HepG2 (cell line): ENCODE measurements around the gene ZNF77. TPM values are rescaled to one million over a fixed set of nuclear protein-coding genes. Genes with fewer than 3 reads are reported as not detected.

Experiments used
- CENPBD1 ChIP-seq: sonication (generic); formaldehyde crosslinking; IDR thresholded peaks from 2 replicates; pipeline ENCODE4 v1.8.0; 2022; ENCODE audit warnings: missing genetic modification reagents, low read depth, mild to moderate bottlenecking, borderline replicate concordance
- ELF1 ChIP-seq: sonication (generic); formaldehyde crosslinking; IDR thresholded peaks from 2 replicates; pipeline ENCODE4 v1.4.0; 2020; ENCODE audit warnings: missing genetic modification reagents
- ERF ChIP-seq: IDR thresholded peaks from 2 replicates; pipeline ENCODE4 v1.6.1; 2018; ENCODE audit warnings: missing biosample characterization, missing genetic modification reagents
- FOXP1 ChIP-seq, 2 experiments: fragments of 450-650 bp in 1 of 2; IDR thresholded peaks; 2 replicates each; pipeline ENCODE4 v1.6.1; 2017 to 2018; ENCODE audit warnings: antibody characterized with exemption in 1 of 2
- HDAC1 ChIP-seq: sonication (generic); formaldehyde crosslinking; IDR thresholded peaks from 2 replicates; pipeline ENCODE4 v1.5.1; 2020; ENCODE audit warnings: mild to moderate bottlenecking, missing genetic modification reagents
- HDAC2 ChIP-seq: sonication (generic); formaldehyde crosslinking; IDR thresholded peaks from 2 replicates; pipeline ENCODE4 v1.4.0; 2020; ENCODE audit warnings: missing genetic modification reagents
- HNF1B ChIP-seq: sonication (generic); formaldehyde crosslinking; IDR thresholded peaks from 2 replicates; pipeline ENCODE4 v1.5.1; 2020; ENCODE audit warnings: mild to moderate bottlenecking, moderate library complexity, missing genetic modification reagents
- MYC ChIP-seq: sonication (generic); formaldehyde crosslinking; IDR thresholded peaks from 2 replicates; pipeline ENCODE4 v1.9.0; 2021; ENCODE audit warnings: missing genetic modification reagents, borderline replicate concordance
- NFE2L2 ChIP-seq: fragments of 150-350 bp; IDR thresholded peaks from 2 replicates; pipeline ENCODE4 v1.6.1; 2014; ENCODE audit warnings: low read length
- ONECUT2 ChIP-seq: sonication (generic); formaldehyde crosslinking; IDR thresholded peaks from 2 replicates; pipeline ENCODE4 v1.4.0; 2020; ENCODE audit warnings: missing genetic modification reagents
- SNAPC5 ChIP-seq: sonication (generic); formaldehyde crosslinking; IDR thresholded peaks from 2 replicates; pipeline ENCODE4 v1.8.1; 2023; ENCODE audit warnings: mild to moderate bottlenecking, missing genetic modification reagents, borderline replicate concordance
- SRSF4 ChIP-seq: fragments of 200-400 bp; formaldehyde crosslinking; IDR thresholded peaks from one replicate; pipeline ENCODE4 v1.6.1; 2018; ENCODE audit warnings: mild to moderate bottlenecking, low read depth, low read length, moderate library complexity; ENCODE audit not compliant: poor library complexity, severe bottlenecking
- TBP ChIP-seq: sonication (generic); formaldehyde crosslinking; IDR thresholded peaks from 2 replicates; pipeline ENCODE4 v1.5.0; 2020; ENCODE audit warnings: missing genetic modification reagents
- ZBTB21 ChIP-seq: sonication (generic); formaldehyde crosslinking; IDR thresholded peaks from 2 replicates; pipeline ENCODE4 v1.4.0; 2020; ENCODE audit warnings: missing genetic modification reagents
- ZMYM3 ChIP-seq: sonication (generic); formaldehyde crosslinking; IDR thresholded peaks from 2 replicates; pipeline ENCODE4 v1.5.1; 2020; ENCODE audit warnings: mild to moderate bottlenecking, missing genetic modification reagents
- ZNF337 ChIP-seq: sonication (generic); formaldehyde crosslinking; IDR thresholded peaks from 2 replicates; pipeline ENCODE4 v1.5.1; 2020; ENCODE audit warnings: missing genetic modification reagents, low read depth, mild to moderate bottlenecking, borderline replicate concordance
- ZNF720 ChIP-seq: sonication (generic); formaldehyde crosslinking; IDR thresholded peaks from 2 replicates; pipeline ENCODE4 v1.4.0; 2020; ENCODE audit warnings: missing genetic modification reagents
- ZNF740 ChIP-seq: sonication (generic); formaldehyde crosslinking; IDR thresholded peaks from 2 replicates; pipeline ENCODE4 v1.4.0; 2020; ENCODE audit warnings: missing genetic modification reagents
- ZNF850 ChIP-seq: sonication (generic); formaldehyde crosslinking; conservative IDR thresholded peaks from 2 replicates; pipeline ENCODE4 v1.9.0; 2021; ENCODE audit warnings: mild to moderate bottlenecking, missing genetic modification reagents
- ZSCAN25 ChIP-seq: sonication (generic); formaldehyde crosslinking; IDR thresholded peaks from 2 replicates; pipeline ENCODE4 v1.8.0; 2022; ENCODE audit warnings: mild to moderate bottlenecking, missing genetic modification reagents
- ZSCAN30 ChIP-seq: sonication (generic); formaldehyde crosslinking; IDR thresholded peaks from 2 replicates; pipeline ENCODE4 v1.5.0; 2020; ENCODE audit warnings: mild to moderate bottlenecking, missing genetic modification reagents
- ZSCAN31 ChIP-seq: sonication (generic); formaldehyde crosslinking; IDR thresholded peaks from 2 replicates; pipeline ENCODE4 v1.5.0; 2020; ENCODE audit warnings: low read depth, mild to moderate bottlenecking, missing genetic modification reagents
- polyA plus RNA-seq, 8 experiments: library from polyadenylated mRNA; depleted of rRNA in 3 of 8; stranded (reverse) in 7 of 8; unstranded in 1 of 8; fragments of >200 nt; fragmentation: Illumina TruSeq in 4 of 8; extraction: Trizol in 4 of 8; gene quantifications; 2 replicates each; pipeline versions ENCODE4 v1.2.1 to v1.2.3, GENCODE V29; 2011 to 2016; ENCODE audit warnings: low read depth in 4 of 8, missing spikeins in 1 of 8, mixed read lengths in 1 of 8; ENCODE audit not compliant: insufficient read depth in 1 of 8
- total RNA-seq, 5 experiments: library from RNA; depleted of rRNA; stranded (reverse); fragments of >200 nt; fragmentation: Illumina TruSeq; extraction: Trizol; gene quantifications; 2 replicates each; pipeline ENCODE4 v1.2.3, GENCODE V29; 2016; ENCODE audit warnings: low read depth in 1 of 5
- TF ChIP-seq, protein P1 (sequence below): sonication (generic); formaldehyde crosslinking; IDR thresholded peaks from 2 replicates; pipeline ENCODE4 v1.4.0; 2020; ENCODE audit warnings: low read depth, mild to moderate bottlenecking, missing genetic modification reagents
- TF ChIP-seq, protein P2 (sequence below): sonication (generic); formaldehyde crosslinking; conservative IDR thresholded peaks from 2 replicates; pipeline ENCODE4 v1.4.0; 2020; ENCODE audit warnings: mild to moderate bottlenecking, missing genetic modification reagents, moderate library complexity

Gene ZNF77
- total and polyA plus RNA-seq, 2 of the 13 experiments (the other 11 are each of a cell fraction or from before 2014, with no cell fraction given): 7.1 to 11.5 TPM

- TF ChIP-seq ZMYM3 (CRISPR knock-in tag) (peak; percentile 44; the same call in 1 of the 2 replicates), ZNF850 (no peak), ONECUT2 (CRISPR knock-in tag) (peak; percentile 86), TBP (CRISPR knock-in tag) (no peak), ZSCAN25 (CRISPR knock-in tag) (peak; percentile 52; the same call in 1 of the 2 replicates), HDAC1 (CRISPR knock-in tag) (peak; percentile 87), ZNF337 (CRISPR knock-in tag) (no peak), CENPBD1 (CRISPR knock-in tag) (no peak), ELF1 (CRISPR knock-in tag) (0 out of 2 replicates have a peak, but pooled peaks have one; percentile 35), ZSCAN30 (no peak), ZBTB21 (CRISPR knock-in tag) (no peak), SNAPC5 (CRISPR knock-in tag) (no peak), HDAC2 (peak; percentile 42; the same call in 1 of the 2 replicates), ZNF740 (CRISPR knock-in tag) (peak; percentile 88), NFE2L2 (no peak), ZSCAN31 (CRISPR knock-in tag) (peak; percentile 79; the same call in 1 of the 2 replicates), MYC (CRISPR knock-in tag) (peak; percentile 82; the same call in 1 of the 2 replicates), ZNF720 (no peak), ERF (CRISPR knock-in tag) (peak; percentile 88), FOXP1 (IDR thresholded peaks at IDR 0.05) (no peak), FOXP1 (CRISPR knock-in tag; IDR thresholded peaks at IDR 0.05) (peak; percentile 46), HNF1B (CRISPR knock-in tag) (peak; percentile 20; the same call in 1 of the 2 replicates), SRSF4 (no peak)
- TF ChIP-seq, protein P1, sequence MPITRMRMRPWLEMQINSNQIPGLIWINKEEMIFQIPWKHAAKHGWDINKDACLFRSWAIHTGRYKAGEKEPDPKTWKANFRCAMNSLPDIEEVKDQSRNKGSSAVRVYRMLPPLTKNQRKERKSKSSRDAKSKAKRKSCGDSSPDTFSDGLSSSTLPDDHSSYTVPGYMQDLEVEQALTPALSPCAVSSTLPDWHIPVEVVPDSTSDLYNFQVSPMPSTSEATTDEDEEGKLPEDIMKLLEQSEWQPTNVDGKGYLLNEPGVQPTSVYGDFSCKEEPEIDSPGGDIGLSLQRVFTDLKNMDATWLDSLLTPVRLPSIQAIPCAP (CRISPR knock-in tag): no peak
- TF ChIP-seq, protein P2, sequence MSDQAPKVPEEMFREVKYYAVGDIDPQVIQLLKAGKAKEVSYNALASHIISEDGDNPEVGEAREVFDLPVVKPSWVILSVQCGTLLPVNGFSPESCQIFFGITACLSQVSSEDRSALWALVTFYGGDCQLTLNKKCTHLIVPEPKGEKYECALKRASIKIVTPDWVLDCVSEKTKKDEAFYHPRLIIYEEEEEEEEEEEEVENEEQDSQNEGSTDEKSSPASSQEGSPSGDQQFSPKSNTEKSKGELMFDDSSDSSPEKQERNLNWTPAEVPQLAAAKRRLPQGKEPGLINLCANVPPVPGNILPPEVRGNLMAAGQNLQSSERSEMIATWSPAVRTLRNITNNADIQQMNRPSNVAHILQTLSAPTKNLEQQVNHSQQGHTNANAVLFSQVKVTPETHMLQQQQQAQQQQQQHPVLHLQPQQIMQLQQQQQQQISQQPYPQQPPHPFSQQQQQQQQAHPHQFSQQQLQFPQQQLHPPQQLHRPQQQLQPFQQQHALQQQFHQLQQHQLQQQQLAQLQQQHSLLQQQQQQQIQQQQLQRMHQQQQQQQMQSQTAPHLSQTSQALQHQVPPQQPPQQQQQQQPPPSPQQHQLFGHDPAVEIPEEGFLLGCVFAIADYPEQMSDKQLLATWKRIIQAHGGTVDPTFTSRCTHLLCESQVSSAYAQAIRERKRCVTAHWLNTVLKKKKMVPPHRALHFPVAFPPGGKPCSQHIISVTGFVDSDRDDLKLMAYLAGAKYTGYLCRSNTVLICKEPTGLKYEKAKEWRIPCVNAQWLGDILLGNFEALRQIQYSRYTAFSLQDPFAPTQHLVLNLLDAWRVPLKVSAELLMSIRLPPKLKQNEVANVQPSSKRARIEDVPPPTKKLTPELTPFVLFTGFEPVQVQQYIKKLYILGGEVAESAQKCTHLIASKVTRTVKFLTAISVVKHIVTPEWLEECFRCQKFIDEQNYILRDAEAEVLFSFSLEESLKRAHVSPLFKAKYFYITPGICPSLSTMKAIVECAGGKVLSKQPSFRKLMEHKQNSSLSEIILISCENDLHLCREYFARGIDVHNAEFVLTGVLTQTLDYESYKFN (CRISPR knock-in tag): peak; percentile 81
Observed at GRCh38 chr19:2977001-2977745, 32.4 kb upstream of the ZNF77 start, which contains the start of gene TLE6 (continued).
